ENCODE measurements around the gene USB1.
"Not testable (repeated sequence)": the region's sequence is repeated elsewhere in the genome, so short reads cannot be mapped to it uniquely, and the experiment has no call there.

USB1 gene

DNA sequence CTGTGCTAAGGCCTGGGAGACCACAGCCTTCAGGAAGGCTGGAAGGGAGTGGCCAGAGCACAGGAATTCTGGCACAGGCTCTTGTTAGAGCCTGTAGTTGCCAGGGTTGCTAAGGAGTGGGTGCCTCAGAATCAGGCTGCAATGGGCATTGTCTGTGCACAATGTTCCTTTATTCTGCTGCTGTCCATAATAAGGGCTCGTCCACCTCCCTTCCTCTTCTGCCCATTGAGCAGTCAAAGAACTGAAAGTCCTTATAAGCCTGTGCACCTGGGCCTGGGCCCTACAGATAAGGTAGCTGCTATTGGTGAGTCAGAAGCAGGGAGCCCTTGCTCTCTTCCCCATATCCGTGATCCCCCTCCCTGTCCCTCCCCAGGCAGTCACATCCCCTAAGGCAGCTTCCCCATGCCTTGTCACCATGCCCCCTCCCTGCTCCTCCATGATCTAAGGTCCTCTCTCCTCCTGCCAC is 24.8 kb upstream of the USB1 start:
- Histone ChIP-seq H2BK5ac (ENCODE audit: low read length) (no peak overlapping the region), H2BK120ac (ENCODE audit: low read depth, low read length) (no peak overlapping the region), H3K9me3 (replicated peaks in 1 of 2; ENCODE audit: control insufficient read depth in 2 of 2, insufficient read depth in 1 of 2, low read depth in 1 of 2, low read length in 2 of 2) (no peaks in the 10 kb centered on the region), H3K23ac (ENCODE audit: low read depth, low read length, poor library complexity) (no peak overlapping the region), H2AK5ac (ENCODE audit: low read depth, low read length) (no peak overlapping the region), H2AFZ (ENCODE audit: low read length) (peak overlapping the region; percentile 39), H3K27ac (replicated peaks; ENCODE audit: low read length) (peak overlapping the region; percentile 57), H4K91ac (ENCODE audit: low read depth, low read length, poor library complexity) (no peak overlapping the region), H3K27me3 (ENCODE audit: control insufficient read depth in 3 of 3, insufficient read depth in 3 of 3, low read depth in 1 of 3, low read length in 3 of 3) (peaks cover 0 to 17% (median 0%) of the 10 kb centered on the region in 3 experiments), H3K18ac (ENCODE audit: low read length) (peak overlapping the region; percentile 88), H3K9ac (ENCODE audit: low read depth, low read length, poor library complexity) (peak overlapping the region; percentile 55), H2BK15ac (ENCODE audit: low read length) (peak overlapping the region; percentile 40), H3K36me3 (replicated peaks in 1 of 2; ENCODE audit: control insufficient read depth in 2 of 2, insufficient read depth in 2 of 2, low read length in 2 of 2) (no peaks in the 10 kb centered on the region), H3K4ac (ENCODE audit: low read length) (no peak overlapping the region), H4K8ac (ENCODE audit: low read depth, low read length) (no peak overlapping the region), H3K4me2 (ENCODE audit: insufficient read depth, low read length, poor library complexity, severe bottlenecking) (no peak overlapping the region), H3K4me1 (ENCODE audit: control insufficient read depth in 2 of 2, insufficient read depth in 1 of 2, low read depth in 1 of 2, low read length in 2 of 2) (peaks cover 6 to 10% of the 10 kb centered on the region in 2 donors), H3K4me3 (ENCODE audit: low read length in 2 of 2) (no peak overlapping the region), H3K14ac (ENCODE audit: low read length) (no peak overlapping the region), H3K79me1 (ENCODE audit: low read depth, low read length) (no peaks in the 10 kb centered on the region), H2BK12ac (ENCODE audit: low read length) (peak overlapping the region; percentile 97)
- no CpG with 5 or more reads among the region's 2 CpGs for WGBS, 2 donors (ENCODE audit: extremely low coverage in 2 of 2, insufficient read length in 2 of 2, insufficient replicate concordance in 1 of 2)
- DNase-seq (ENCODE audit: low spot score), result peak; percentile 20

DNA sequence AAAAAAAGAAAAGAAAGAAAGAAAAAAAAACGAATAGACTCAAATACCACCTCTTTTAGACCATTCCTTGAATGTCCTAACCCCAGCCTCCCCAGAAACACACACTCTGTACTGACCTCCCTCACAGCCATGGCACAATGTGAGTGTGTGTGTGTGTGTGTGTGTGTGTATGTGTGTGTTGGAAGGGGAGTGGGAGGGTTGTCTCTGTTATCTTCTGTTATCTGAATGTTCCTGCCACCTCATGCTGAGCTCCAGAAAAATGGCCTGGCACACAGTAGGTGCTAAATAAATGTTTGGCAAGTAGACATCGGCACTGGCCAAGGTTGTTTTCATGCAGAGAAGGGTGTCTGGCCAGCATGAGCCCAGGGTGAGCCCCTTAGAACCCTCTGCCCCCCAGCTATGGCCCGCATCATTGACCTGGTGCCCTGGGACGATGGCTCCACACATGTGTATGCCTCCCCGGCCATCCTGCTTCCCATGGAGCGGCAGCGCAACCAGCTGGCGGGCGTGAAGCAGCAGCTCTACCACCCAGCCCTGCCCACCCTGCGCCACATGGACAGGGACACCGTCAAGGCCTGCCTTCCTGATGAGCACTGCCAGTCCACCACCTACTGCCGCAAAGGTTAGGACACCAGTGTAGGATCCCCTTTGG is 23.7 kb upstream of the USB1 start:
- DNase-seq (ENCODE audit: low spot score), result no peak
- H3K79me1 ChIP-seq (ENCODE audit: low read depth, low read length), result no peaks in the 10 kb centered on the region

GRCh38 chr16:57978070-57978465 is 23.1 kb upstream of the USB1 start:
- H3K27ac ChIP-seq (replicated peaks; ENCODE audit: low read length); H3K36me3 ChIP-seq (replicated peaks in 1 of 2; ENCODE audit: control insufficient read depth in 2 of 2, insufficient read depth in 2 of 2, low read length in 2 of 2); H3K4ac ChIP-seq (ENCODE audit: low read length); H2BK120ac ChIP-seq (ENCODE audit: low read depth, low read length); H3K4me2 ChIP-seq (ENCODE audit: insufficient read depth, low read length, poor library complexity, severe bottlenecking); H3K9me3 ChIP-seq (replicated peaks in 1 of 2; ENCODE audit: control insufficient read depth in 2 of 2, insufficient read depth in 1 of 2, low read depth in 1 of 2, low read length in 2 of 2); H2BK15ac ChIP-seq (ENCODE audit: low read length); H2AFZ ChIP-seq (ENCODE audit: low read length); H3K9ac ChIP-seq (ENCODE audit: low read depth, low read length, poor library complexity); H3K4me3 ChIP-seq (ENCODE audit: low read length in 2 of 2); H3K4me1 ChIP-seq (ENCODE audit: control insufficient read depth in 2 of 2, insufficient read depth in 1 of 2, low read depth in 1 of 2, low read length in 2 of 2); H3K14ac ChIP-seq (ENCODE audit: low read length); H3K79me1 ChIP-seq (ENCODE audit: low read depth, low read length); DNase-seq (ENCODE audit: low spot score); H2BK5ac ChIP-seq (ENCODE audit: low read length); H2BK12ac ChIP-seq (ENCODE audit: low read length): not testable (repeated sequence)
- Histone ChIP-seq H4K91ac (ENCODE audit: low read depth, low read length, poor library complexity) (peak overlapping the region; percentile 12), H4K8ac (ENCODE audit: low read depth, low read length) (peak overlapping the region; percentile 48), H3K23ac (ENCODE audit: low read depth, low read length, poor library complexity) (peak overlapping the region; percentile 6), H3K18ac (ENCODE audit: low read length) (peak overlapping the region; percentile 24), H2AK5ac (ENCODE audit: low read depth, low read length) (peak overlapping the region; percentile 59), H3K27me3 (ENCODE audit: control insufficient read depth in 3 of 3, insufficient read depth in 3 of 3, low read depth in 1 of 3, low read length in 3 of 3) (peaks cover 0 to 16% (median 0%) of the 10 kb centered on the region in 3 experiments)
- no CpG with 5 or more reads among the region's 2 CpGs for WGBS, 2 donors (ENCODE audit: extremely low coverage in 2 of 2, insufficient read length in 2 of 2, insufficient replicate concordance in 1 of 2)

More for the DNA sequence above, 23.7 kb upstream of the USB1 start:
- Histone ChIP-seq H3K27me3 (ENCODE audit: control insufficient read depth in 3 of 3, insufficient read depth in 3 of 3, low read depth in 1 of 3, low read length in 3 of 3) (peaks cover 0 to 19% (median 0%) of the 10 kb centered on the region in 3 experiments), H3K9me3 (replicated peaks in 1 of 2; ENCODE audit: control insufficient read depth in 2 of 2, insufficient read depth in 1 of 2, low read depth in 1 of 2, low read length in 2 of 2) (no peaks in the 10 kb centered on the region), H3K18ac (ENCODE audit: low read length) (peak overlapping the region; percentile 24), H3K4ac (ENCODE audit: low read length) (no peak overlapping the region), H3K4me3 (ENCODE audit: low read length in 2 of 2) (no peak overlapping the region), H2BK15ac (ENCODE audit: low read length) (no peak overlapping the region), H3K27ac (replicated peaks; ENCODE audit: low read length) (no peak overlapping the region), H4K91ac (ENCODE audit: low read depth, low read length, poor library complexity) (peak overlapping the region; percentile 12), H3K23ac (ENCODE audit: low read depth, low read length, poor library complexity) (peak overlapping the region; percentile 6), H2BK120ac (ENCODE audit: low read depth, low read length) (no peak overlapping the region), H3K4me2 (ENCODE audit: insufficient read depth, low read length, poor library complexity, severe bottlenecking) (no peak overlapping the region), H2BK5ac (ENCODE audit: low read length) (no peak overlapping the region), H3K4me1 (ENCODE audit: control insufficient read depth in 2 of 2, insufficient read depth in 1 of 2, low read depth in 1 of 2, low read length in 2 of 2) (peaks cover 6 to 9% of the 10 kb centered on the region in 2 donors), H2AK5ac (ENCODE audit: low read depth, low read length) (peak overlapping the region; percentile 59), H3K9ac (ENCODE audit: low read depth, low read length, poor library complexity) (no peak overlapping the region), H4K8ac (ENCODE audit: low read depth, low read length) (peak overlapping the region; percentile 48), H2BK12ac (ENCODE audit: low read length) (no peak overlapping the region), H3K14ac (ENCODE audit: low read length) (no peak overlapping the region), H2AFZ (ENCODE audit: low read length) (no peak overlapping the region), H3K36me3 (replicated peaks in 1 of 2; ENCODE audit: control insufficient read depth in 2 of 2, insufficient read depth in 2 of 2, low read length in 2 of 2) (no peaks in the 10 kb centered on the region)
- WGBS, 2 donors (ENCODE audit: extremely low coverage in 2 of 2, insufficient read length in 2 of 2, insufficient replicate concordance in 1 of 2), result no CpG with 5 or more reads among the region's 12 CpGs

DNA sequence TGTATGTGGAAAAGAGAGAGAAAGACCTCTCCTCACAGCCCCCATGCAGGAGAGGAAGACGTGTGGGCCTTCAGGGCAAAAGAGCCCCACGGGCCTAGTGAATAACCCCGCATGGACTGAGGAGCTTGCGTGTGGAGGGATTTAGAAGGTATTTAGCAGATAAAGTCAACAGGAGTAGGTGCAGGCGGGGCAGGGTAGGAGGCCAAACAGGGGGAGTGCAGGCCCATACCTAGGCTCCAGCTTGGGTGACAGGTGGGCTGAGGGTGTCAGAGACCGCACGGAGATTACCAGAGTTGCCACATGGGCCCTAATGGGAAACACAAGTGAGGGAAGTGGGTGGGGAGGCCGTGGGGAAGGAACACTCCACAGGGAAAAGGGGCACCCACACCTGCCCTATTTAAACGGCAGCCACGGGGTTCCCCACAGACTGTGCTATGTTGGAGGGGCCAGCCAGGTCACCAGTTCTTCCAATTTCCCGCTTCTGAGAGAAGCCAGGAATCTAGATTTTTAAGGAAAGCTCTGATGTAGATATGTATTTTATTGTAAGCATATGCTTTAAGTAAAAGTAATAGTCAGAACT is 22.1 kb upstream of the USB1 start:
- H3K27me3 ChIP-seq (ENCODE audit: control insufficient read depth in 3 of 3, insufficient read depth in 3 of 3, low read depth in 1 of 3, low read length in 3 of 3), result peaks cover 0 to 18% (median 4%) of the 10 kb centered on the region in 3 experiments
- H3K4me2 ChIP-seq (ENCODE audit: insufficient read depth, low read length, poor library complexity, severe bottlenecking), result no peak overlapping the region

More for the DNA sequence above, 22.1 kb upstream of the USB1 start:
- Histone ChIP-seq H4K8ac (ENCODE audit: low read depth, low read length) (no peak overlapping the region), H2BK12ac (ENCODE audit: low read length) (no peak overlapping the region), H4K91ac (ENCODE audit: low read depth, low read length, poor library complexity) (no peak overlapping the region), H3K4me1 (ENCODE audit: control insufficient read depth in 2 of 2, insufficient read depth in 1 of 2, low read depth in 1 of 2, low read length in 2 of 2) (peaks cover 6 to 9% of the 10 kb centered on the region in 2 donors), H3K79me1 (ENCODE audit: low read depth, low read length) (no peaks in the 10 kb centered on the region), H3K14ac (ENCODE audit: low read length) (peak overlapping the region; percentile 21), H2BK5ac (ENCODE audit: low read length) (no peak overlapping the region), H3K18ac (ENCODE audit: low read length) (no peak overlapping the region), H3K9me3 (replicated peaks in 1 of 2; ENCODE audit: control insufficient read depth in 2 of 2, insufficient read depth in 1 of 2, low read depth in 1 of 2, low read length in 2 of 2) (no peaks in the 10 kb centered on the region), H2AK5ac (ENCODE audit: low read depth, low read length) (peak overlapping the region; percentile 70), H3K36me3 (replicated peaks in 1 of 2; ENCODE audit: control insufficient read depth in 2 of 2, insufficient read depth in 2 of 2, low read length in 2 of 2) (no peaks in the 10 kb centered on the region), H3K9ac (ENCODE audit: low read depth, low read length, poor library complexity) (no peak overlapping the region), H2AFZ (ENCODE audit: low read length) (no peak overlapping the region), H3K27ac (replicated peaks; ENCODE audit: low read length) (no peak overlapping the region), H2BK15ac (ENCODE audit: low read length) (peak overlapping the region; percentile 75), H2BK120ac (ENCODE audit: low read depth, low read length) (no peak overlapping the region), H3K23ac (ENCODE audit: low read depth, low read length, poor library complexity) (no peak overlapping the region), H3K4ac (ENCODE audit: low read length) (no peak overlapping the region), H3K4me3 (ENCODE audit: low read length in 2 of 2) (no peak overlapping the region)
- WGBS, 2 donors (ENCODE audit: extremely low coverage in 2 of 2, insufficient read length in 2 of 2, insufficient replicate concordance in 1 of 2), result no CpG with 5 or more reads among the region's 11 CpGs
- DNase-seq (ENCODE audit: low spot score), result no peak

Data from neuronal stem cell (in vitro differentiated cells).